DMS79 treated with DMSO at 0.1 percent for 48 hours (cell line): ENCODE measurements around the gene FGF18.
"Not testable (repeated sequence)": the region's sequence is repeated elsewhere in the genome, so short reads cannot be mapped to it uniquely, and the experiment has no call there.

Experiments used
- DNase-seq: peaks from one replicate; lab custom pipeline; 2025; lab: John Stamatoyannopoulos, UW

The FGF18 gene

DNA sequence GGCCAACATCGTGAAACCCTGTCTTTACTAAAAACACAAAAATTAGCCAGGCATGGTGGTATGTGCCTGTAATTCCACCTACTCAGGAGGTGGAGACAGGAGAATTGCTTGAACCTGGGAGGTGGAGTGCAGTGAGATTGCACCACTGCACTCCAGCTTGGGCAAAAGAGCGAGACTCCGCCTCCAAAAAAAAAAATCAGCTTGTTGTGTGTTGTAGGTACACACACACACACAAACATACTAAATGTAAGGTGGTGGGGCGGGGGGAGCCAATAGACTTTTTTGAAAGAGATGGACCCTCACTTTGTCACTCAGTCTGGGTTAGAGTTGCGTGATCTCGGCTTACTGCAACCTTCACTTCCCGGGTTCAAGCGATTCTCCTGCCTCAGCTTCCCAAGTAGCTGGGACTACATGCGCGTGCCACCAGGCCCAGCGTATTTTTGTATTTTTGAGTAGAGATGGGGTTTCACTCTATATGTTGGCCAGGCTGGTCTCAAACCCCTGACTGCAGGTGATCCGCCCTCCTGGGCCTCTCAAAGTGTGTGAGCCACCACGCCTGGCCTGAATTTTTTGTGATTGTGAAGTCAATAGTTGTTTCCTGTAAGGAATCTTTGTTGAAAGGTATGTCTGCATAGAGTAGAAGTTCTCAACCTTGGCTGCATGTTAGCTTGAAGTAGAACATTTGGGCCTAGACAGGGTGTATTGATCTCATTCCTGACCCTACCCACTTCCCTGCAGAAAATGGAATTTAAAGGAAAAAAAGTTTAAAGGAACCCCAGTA is 18.1 kb upstream of the FGF18 start:
- DNase-seq, result no peak

DNA sequence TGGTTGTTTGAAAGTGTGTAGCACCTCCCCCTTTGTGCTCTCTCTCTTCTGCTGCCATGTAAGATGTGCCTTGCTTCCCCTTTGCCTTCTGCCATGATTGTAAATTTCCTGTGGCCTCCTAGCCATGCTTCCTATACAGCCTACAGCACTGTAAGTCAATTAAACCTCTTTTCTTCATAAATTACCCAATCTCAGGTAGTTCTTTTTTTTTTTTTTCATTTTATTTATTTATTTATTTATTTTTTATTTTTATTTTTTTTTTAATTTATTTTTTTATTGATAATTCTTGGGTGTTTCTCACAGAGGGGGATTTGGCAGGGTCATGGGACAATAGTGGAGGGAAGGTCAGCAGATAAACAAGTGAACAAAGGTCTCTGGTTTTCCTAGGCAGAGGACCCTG is 16.7 kb upstream of the FGF18 start:
- not testable (repeated sequence) for DNase-seq

DNA sequence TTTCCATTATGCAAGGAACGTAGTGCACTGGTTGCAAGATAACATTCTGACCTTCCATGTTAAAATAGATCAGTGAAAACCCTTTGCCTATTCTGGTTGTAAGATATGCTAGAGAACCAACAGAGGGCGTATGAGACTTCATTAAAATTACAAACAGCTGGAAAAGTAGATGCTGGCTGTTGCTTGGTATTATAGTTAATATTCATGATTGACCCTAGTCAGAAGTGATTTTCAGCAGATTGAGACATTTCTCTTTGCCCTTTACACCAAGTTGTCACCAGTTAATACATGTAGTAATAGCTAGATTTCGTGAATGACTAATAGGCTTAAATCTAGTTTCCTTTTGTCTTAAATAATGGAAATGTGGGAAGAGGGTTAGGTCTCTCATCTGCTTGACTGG is 13.8 kb upstream of the FGF18 start:
- DNase-seq, result no peak

DNA sequence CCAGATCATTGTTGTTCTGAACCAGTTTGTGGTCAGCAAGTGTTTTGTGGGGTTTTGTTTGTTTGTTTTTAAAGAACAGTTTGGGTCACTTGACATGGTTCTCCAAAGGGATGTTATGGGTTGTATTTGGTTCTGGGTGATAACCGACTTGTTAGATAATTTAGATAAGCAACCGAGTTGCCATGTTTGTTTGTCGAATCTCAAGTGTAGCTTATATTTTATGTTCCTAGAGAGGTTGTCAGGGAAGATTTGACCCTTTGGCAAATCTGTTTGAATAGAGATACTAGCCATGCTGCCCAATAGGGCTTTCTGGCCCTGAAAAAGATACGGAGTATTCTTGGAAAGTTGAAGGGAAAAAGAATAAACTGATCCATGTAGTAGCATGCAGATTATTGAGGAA is 12.2 kb upstream of the FGF18 start:
- DNase-seq, result no peak

DNA sequence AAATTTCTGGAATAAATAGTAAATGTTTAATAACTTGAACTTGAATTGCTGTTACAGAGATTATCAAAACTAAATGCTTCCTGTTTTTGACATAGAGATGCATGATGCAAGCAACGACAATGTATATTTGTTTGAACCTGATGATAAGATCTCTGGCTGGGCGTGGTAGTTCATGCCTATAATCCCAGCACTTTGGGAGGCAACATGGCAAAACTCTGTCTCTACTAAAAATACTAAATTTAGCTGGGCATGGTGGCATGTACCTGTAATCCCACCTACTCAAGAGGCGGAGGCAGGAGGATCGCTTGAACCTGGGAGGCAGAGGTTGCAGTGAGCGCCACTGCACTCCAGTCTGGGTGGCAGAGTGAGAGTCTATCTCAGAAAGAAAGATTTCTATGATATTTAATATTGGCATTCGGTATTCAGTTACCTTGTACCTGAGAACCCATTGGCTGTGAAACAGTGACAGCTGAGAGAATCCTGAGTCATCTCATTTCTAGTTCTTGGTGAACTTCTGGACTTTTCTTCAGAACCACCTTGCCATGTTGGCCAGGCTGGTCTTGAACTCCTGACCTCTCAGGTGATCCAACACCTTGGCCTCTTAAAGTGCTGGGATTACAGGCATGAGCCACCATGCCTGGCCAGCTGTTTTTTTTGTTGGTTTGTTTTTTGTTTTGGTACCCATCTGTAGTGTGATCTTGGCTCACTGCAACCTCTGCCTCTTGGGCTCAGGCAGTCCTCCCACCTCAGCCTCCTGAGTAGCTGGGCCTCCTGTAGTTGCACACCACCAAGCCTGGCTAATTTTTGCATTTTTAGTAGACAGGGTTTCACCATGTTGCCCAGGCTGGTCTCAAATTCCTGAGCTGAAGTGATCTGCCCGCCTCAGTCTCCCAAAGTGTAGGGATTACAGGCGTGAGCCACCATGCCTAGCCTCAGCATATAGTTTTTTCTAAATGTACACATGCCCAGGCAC is 10.0 kb upstream of the FGF18 start:
- DNase-seq, result no peak

DNA sequence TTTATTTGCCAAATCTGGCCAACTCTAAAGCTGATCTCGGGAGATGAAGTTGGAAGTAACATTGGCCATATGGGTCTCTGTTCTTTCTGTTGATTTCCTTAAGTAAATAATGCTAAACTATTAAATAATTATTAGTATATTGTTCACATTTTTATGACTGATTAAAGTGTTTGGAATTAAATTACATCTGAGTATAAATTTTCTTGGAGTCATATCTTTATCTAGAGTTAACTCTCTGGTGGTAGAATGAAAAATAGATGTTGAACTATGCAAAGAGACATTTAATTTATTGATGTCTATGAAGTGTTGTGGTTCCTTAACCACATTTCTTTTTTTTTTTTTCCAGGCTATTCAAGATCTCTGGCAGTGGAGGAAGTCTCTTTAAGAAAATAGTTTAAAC is 9.3 kb upstream of the FGF18 start:
- no peak for DNase-seq

DNA sequence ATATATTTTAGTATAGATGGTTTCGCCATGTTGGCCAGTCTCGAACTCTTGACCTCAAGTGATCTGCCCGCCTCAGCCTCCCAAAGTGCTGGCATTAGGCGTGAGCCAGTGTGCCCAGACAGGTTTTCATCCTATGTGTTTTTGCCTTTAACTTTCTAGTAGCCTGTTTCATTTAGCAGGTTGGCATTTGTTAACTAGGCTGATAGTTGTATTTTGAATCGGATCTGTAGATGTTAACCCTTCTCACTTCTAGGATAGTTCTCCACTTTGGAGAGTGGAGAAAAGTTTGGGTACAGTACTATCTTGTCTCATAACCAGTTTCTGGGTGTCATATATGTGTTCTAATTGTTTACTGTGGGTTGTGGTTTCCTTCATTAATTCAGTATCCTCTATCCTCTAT is 7.3 kb upstream of the FGF18 start:
- DNase-seq, result no peak

DNA sequence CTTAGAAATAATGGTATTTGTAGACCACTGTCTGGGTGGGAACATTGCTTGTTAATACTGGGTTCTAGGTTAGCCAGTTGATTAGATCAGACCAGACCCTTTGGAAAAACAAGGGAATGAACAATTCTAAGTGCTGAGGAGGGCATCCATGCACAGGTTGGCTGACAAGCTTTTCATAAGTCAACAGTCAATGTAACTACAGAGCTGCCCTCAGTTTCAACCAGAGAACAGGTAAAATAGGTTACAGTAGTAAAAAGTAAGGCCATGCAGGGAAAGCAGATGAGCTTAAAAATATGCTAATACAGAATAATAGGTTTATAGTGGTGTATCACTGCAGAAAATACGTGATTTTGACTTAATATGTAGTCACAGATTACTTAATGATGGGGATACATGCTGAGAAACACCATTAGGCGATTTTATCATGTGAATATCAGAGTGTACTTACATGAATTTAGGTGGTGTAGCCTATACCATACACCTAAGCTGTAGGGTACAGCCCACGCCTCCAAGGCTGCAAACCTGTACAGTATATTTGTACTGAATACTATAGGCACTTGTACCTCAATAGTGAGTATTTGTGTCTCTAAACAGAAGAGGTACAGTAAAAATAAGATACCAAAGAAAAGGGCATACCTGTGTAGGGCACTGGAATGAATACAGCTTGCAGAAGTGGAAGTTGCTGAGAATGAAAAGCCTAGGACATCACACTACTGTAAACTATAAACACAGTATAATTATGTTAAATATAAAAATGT is 6.1 kb upstream of the FGF18 start:
- DNase-seq, result no peak

DNA sequence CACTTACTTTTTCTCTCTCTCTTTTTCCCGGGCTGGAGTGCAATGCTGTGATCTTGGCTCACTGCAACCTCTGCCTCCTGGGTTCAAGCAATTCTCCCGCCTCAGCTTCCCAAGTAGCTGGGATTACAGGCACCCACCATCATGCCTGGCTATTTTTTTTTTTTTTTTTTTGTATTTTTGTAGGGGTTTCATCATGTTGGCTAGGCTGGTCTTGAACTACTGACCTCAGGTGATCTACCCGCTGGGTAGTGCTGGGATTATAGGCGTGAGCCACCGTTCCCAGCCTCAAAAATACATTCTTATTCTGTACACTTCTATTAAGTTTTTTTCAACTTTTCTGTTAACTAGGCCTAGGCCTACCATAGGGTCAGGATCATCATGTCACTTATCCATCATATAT is 5.5 kb upstream of the FGF18 start:
- DNase-seq, result not testable (repeated sequence)

DNA sequence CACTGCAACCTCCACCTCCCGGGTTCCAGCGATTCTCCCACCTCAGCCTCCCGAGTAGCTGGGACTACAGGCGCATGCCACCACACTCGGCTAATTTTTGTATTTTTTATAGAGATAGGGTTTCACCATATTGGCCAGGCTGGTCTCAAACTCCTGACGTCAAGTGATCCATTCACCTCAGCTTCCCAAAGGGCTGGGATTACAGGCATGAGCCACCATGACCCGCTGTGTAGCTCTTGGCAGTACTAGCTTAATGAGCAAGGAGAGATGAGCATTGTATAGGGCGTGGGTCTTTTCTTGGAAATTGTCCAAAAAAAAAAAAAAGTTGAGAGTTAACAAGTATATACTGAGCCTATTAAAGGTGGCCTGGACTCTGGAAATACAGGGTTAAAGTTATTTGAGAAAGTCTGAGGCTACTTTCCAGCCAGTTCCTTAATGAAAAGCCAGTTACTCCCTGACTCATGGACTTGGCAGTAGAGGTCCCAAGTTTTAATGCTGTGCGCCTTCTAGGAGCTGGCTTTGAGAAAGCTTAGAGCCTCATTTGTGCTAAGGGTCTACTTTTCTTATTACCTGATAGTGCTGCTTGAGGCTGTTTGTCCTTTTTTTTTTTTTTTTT is 4.2 kb upstream of the FGF18 start:
- DNase-seq, result no peak

DNA sequence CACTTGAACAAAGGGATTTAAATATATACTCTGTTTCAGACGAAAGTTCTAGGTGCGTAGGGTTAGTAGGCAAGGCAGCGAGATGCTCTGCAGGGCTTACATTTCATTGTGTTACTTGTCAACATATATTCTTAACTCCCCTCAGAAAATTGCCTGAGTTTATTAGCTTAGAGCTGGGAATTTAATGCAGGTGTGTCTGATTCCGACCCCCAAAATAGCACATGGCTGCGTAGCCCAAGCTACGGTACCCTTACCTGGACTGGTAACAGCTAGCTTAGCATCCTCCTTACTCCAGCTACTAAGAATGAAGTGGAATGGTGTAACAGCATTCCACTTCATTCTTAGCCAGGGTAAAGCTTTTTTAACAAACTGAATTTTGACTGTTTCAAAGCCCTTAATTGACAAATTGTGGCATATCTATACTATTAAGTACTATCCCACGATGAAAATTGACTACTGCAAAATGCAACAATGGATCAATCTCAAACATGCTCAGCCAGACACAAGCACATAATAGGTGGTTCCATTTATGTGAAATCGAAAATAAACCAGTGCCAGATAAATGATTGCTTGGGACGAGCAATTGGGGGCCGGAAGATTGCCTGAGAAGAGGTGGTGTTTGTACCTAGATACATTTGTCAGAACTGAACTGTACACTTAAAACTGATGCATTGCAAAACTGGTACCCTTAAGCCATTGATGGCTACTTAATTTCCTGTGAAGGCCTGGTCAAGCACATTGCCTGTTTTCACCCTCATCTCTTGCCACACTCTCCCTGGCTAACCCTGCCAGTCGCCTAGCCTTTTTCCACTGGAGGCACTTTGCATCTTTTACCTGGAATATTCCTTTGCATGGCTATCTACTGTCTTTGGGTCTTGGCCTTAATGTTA is 3.0 kb upstream of the FGF18 start:
- no peak for DNase-seq

DNA sequence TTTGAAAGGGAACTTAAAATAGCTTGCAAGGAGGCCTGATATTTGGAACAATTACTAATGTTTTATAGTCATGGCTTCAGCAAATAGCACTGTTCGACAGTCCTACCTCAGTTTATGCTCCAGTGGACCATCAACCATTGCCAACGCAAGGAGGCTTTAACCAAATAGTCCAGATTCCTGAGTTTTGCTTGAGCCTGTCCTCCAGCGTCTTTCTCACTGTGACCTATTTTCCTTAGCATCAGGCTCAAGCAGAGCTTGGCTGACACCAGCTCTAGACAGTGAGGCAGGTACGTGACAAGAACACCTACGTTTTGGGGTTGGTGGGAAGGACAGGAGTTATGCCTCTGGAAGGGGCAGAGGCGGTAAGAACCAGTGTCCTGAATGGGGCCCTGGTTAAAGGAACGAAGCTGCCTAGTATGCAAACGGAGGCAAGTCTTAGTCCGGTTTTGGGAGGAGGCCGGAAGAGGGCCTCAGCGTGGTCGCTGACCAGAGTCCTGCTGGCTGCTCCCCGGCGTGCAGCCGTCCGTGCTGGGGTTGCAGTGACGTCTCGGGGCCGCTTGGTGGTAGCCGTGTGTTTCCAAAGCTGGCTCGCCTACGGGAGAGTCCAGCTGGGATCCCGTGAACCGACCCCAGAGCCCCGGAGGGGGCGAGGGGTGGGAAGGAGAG is 998 bp upstream of the FGF18 start:
- peak; percentile 28 for DNase-seq

DNA sequence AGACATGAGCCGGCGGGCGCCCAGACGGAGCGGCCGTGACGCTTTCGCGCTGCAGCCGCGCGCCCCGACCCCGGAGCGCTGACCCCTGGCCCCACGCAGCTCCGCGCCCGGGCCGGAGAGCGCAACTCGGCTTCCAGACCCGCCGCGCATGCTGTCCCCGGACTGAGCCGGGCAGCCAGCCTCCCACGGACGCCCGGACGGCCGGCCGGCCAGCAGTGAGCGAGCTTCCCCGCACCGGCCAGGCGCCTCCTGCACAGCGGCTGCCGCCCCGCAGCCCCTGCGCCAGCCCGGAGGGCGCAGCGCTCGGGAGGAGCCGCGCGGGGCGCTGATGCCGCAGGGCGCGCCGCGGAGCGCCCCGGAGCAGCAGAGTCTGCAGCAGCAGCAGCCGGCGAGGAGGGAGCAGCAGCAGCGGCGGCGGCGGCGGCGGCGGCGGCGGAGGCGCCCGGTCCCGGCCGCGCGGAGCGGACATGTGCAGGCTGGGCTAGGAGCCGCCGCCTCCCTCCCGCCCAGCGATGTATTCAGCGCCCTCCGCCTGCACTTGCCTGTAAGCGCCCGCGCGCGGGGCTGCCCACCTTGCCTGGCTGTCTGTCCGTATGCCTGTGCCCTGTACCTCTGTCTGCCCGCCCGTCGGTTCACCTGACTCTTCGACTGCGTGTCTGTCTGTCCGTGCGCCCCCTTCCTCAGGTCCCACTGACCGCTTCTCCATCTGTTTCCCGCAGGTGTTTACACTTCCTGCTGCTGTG is 412 bp downstream of the FGF18 start:
- DNase-seq, result peak; percentile 24

DNA sequence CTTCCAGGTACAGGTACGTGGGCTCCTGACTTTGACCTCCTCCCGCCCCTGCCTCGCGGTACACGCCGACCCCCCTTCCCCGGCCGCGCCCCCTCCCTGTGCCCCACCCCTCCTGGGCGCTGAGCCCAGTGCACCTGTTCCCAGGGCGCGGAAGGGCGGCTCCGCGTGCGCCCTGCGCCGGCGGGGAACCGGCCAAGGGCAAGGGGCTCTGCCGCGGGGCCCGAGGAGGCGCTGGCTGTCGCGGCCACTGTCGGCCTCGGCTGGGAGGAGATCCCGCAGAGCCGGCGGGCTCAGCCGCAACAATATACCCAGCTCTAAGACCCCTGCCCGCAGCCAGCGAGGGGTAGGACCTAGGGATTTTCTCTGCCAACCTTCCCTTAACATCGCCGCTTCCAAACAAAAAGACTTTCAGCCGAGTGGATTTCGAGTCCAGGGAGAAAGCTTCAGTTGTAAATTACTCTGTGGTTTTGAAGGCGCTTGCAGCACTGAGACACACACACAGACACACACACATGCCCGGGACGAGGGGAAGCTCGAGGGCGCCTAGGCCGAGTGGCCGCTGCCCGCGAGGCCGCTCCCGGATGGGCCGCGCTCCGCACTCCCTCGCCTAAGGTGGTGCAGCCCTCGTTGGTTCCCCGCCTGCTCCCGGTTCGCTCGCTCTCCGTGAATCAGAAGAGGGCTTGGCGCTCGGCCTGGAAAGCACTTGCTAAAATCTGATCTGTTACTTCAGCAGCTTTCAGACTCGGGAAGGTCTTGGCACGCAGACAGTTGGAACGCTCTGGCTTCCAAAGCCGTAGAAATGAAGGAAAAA is 1.2 kb downstream of the FGF18 start:
- DNase-seq, result peak; percentile 45

DNA sequence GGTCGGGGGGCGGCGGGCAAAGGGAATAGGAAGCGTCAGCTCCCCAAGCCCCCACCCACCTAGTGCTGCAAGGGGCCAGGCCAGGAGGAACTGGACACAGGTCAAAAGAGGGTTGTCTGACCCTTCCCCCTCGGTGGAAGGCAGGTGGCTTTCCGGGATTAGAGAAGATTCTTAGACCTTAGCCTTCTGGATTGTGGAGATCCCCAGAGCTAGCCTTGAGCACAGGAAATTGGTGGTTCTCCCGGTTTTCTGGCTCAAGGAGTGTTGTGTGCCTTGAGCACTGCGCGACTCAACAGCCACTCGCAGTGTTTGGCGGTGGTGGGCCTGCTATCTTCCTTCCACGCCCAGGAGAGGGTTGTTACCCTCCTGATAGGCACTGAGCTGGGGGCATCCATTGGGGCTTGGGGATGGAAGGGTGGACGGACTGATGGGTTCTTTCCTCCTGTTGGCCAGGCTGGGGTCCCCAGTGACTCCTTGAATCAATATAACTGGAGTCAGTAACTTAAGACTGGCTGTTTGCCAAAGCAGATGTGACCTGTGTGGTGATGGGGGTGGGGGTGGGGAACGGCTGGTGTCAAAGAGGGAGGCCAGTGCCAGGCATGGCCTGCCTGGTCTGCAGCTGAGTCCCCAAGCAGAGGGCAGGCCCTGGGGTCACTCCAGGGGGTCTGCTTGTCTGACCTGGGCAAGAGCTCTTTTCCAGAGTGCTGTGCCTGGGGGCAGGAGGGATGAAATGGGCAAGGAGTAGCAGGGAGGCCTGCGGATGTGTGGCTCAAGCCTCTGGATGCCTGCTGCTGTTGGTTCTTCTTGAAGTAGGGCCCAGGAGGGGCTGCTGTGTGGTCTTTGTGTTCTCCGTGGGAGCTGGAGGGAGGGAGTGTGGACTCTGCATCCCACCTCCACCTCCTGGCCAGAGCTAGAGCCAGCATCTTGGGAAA is 2.1 kb downstream of the FGF18 start:
- no peak for DNase-seq

DNA sequence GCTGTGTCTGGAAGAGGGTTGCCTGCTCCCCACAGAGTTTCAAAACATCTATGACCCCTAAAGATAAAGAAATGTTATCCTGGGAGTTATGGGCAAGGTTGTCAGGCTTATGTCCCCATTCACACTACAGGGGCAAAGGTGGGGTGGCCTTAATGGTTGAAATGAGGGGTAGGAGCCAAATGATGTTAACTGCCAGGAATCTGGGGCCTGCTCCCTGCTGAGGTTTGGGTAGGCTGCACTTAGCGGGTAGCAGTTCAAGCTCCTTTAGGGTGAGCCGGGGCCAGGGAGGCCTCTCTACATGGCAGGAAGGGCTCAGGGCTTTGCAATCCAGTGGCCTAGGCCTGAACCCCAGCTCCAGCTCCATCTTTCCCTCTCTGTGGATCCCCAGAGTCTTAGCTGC is 3.0 kb downstream of the FGF18 start:
- no peak for DNase-seq

DNA sequence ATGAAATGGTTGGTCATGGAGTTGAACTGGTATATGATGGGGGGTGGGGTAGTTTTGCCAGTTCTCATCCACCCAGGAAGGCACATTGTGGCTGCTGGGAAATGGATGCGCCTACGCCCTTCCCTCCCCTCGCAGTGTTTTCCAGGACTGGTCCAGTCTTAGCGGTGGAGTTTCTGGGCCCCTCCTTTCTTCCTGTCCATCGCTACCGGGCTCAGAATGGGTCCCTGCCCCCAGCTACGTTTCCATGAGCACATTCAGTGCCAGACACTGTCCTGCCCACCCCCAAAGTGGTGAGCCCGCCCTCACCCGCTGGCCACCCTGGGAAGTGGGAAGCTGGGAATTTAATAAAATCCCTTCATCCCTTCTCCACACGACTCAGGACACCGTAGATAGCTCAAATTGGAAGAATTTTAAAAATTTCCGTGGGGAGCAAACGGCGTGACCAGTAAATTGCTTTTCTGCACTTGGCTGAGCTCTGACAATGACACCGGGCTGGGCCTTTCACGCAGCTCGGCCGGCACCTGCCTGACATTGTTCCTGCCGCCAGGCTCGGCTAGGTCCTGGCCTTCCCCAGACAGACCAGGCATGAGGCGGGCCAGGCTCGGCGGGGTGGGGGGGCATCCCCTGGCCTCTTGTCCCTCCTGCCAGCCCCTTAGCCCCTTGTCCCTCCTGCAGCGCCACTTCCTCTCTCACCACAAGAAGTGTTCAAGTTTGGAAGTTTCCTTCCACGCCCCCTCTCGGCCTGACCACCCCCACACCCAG is 3.6 kb downstream of the FGF18 start:
- DNase-seq, result no peak
